Measurements from ENCODE around the gene ARSB.

DNA sequence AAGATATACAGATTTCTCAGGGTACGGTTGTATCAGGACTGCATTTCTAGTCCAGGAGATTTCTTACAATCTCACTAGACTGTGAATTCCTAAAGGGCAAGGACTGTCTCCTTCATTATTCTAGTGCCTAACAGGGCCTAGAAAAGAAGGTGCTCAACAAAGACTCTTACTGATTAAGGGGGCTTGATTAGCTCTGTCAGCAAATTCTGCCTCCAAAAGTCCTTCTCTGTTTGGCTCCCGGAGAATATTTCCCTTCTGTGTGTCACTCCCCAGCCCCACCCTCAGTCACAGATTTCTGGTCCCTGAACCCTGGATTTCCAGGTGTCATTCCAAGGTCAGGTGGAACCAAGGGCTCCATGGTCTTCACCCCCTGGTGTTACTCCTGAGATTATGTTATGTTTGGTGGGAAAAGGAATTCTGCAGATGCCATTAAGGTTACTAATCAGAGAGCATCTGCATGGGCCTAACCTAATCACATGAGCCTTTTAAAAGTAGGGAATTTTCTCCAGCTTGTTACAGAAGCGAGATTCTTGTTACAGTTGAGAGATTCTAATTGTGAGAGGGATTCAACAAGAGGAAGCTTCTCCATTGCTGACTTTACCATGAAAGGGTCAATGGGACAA, 168.9 kb downstream of the ARSB start:
- TF ChIP-seq, protein P1, sequence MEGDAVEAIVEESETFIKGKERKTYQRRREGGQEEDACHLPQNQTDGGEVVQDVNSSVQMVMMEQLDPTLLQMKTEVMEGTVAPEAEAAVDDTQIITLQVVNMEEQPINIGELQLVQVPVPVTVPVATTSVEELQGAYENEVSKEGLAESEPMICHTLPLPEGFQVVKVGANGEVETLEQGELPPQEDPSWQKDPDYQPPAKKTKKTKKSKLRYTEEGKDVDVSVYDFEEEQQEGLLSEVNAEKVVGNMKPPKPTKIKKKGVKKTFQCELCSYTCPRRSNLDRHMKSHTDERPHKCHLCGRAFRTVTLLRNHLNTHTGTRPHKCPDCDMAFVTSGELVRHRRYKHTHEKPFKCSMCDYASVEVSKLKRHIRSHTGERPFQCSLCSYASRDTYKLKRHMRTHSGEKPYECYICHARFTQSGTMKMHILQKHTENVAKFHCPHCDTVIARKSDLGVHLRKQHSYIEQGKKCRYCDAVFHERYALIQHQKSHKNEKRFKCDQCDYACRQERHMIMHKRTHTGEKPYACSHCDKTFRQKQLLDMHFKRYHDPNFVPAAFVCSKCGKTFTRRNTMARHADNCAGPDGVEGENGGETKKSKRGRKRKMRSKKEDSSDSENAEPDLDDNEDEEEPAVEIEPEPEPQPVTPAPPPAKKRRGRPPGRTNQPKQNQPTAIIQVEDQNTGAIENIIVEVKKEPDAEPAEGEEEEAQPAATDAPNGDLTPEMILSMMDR (IDR thresholded peaks at IDR 0.05): no peak
- TF ChIP-seq POLR2A (IDR thresholded peaks at IDR 0.05): no peak
